BLaER1 (cell line): ENCODE results near the gene CD6.

Source experiments
- H3K27ac ChIP-seq: shearing (Covaris generic); formaldehyde crosslinking; 2 replicates; pipeline ENCODE4 v1.8.1; 2022
- H3K27me3 ChIP-seq: shearing (Covaris generic); formaldehyde crosslinking; 2 replicates; pipeline ENCODE4 v1.8.1; 2022
- H3K36me3 ChIP-seq: shearing (Covaris generic); formaldehyde crosslinking; 2 replicates; pipeline ENCODE4 v1.8.1; 2022
- H3K4me1 ChIP-seq: shearing (Covaris generic); formaldehyde crosslinking; 2 replicates; pipeline ENCODE4 v1.8.1; 2022
- H3K4me2 ChIP-seq: shearing (Covaris generic); formaldehyde crosslinking; 2 replicates; pipeline ENCODE4 v1.8.1; 2022
- H3K4me3 ChIP-seq: shearing (Covaris generic); formaldehyde crosslinking; 2 replicates; pipeline ENCODE4 v1.8.1; 2022
- H3K9ac ChIP-seq: shearing (Covaris generic); formaldehyde crosslinking; 2 replicates; pipeline ENCODE4 v1.8.1; 2022
- H3K9me3 ChIP-seq: shearing (Covaris generic); formaldehyde crosslinking; 2 replicates; pipeline ENCODE4 v1.8.1; 2022
- H4K20me1 ChIP-seq: shearing (Covaris generic); formaldehyde crosslinking; 2 replicates; pipeline ENCODE4 v1.8.1; 2022
- Cebpa-rat ChIP-seq: shearing (Covaris generic); IDR thresholded peaks from 2 replicates; pipeline ENCODE4 v1.8.1; 2022

Gene CD6

DNA sequence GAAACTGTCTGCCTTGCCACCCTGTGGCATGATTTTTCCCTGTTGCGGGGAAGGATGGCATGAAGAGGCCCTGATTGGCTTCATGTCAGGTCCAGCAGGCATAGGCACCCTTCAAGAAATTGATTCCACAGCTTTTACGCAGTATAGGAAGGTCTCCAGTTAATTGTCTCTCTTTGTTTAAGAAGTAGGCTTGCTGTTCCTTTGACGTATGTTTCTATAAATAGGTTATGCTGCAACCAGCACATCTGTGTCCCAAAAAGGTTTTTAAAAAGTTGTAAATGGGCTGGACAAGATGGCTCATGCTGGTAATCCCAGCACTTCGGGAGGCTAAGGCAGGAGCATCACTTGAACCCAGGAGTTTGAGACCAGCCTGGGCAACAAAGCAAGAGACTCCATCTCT is 62.6 kb downstream of the CD6 start:
- Histone ChIP-seq H3K27me3 (no peaks in the 10 kb centered on the region), H3K4me3 (no peak overlapping the region), H3K4me1 (peaks cover 14% of the 10 kb centered on the region), H3K9me3 (no peaks in the 10 kb centered on the region), H3K9ac (no peak overlapping the region), H3K36me3 (no peaks in the 10 kb centered on the region), H3K27ac (no peak overlapping the region), H3K4me2 (0 out of 2 replicates have a peak overlapping the region, but pooled peaks have one; percentile 18), H4K20me1 (no peaks in the 10 kb centered on the region)
- TF ChIP-seq Cebpa-rat, result no peak

DNA sequence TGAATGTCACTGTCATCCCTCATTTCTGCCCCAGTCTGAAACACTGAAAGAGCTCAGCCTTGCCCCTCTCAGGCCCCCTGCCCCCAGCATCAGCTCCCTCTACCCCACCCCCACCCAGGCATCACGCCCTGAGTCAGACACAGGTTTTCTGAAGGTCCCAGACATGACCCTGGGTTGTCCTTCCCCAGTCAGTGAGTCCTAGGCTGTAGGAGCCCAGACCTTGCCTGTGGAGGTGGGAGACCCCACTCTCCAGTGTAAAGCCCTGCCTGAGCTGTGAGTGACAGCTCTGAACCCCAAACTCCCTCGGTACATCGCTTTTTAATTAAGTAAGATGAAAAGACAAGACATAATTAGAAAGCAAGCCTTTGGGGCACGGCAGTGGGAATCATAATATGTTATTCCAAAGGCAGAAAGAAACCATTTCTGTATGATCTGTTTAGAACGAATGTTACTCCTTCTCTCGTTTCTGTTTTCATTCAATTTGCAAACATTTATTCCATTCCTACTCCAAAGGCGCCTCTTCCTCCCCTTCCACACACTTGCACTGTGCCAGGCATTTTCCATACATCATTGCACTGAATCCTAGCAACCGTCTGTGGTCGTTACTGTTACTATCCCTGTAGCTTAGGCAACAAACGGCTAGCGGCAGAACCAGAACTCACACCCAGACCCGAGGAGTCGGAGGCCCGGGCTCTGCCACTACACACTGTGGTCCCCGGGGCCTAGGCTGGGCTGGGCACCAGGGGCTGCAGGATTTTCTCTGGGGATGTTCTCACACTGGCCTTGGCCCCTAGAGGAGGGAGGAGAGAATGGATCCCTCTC is 63.4 kb downstream of the CD6 start:
- TF ChIP-seq Cebpa-rat, result no peak
- no peaks in the 10 kb centered on the region for H4K20me1 ChIP-seq

DNA sequence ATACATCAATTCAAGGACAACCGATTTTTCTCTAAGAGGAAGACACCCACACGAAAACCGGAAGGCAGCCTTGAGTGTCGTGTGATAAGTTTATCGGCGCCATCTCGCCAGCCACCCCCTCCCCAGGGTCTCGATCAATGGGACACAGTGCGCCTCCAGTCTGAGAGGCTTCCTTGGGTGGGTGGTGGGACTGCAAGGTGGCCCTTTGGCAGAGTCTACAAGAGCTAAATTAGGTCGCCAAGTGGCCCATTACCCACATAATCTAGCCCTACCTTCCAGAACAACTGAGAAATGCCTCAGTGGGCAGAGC is 64.0 kb downstream of the CD6 start:
- H3K27ac ChIP-seq, result no peak overlapping the region
- H3K4me1 ChIP-seq, result peaks cover 24% of the 10 kb centered on the region
- H3K9ac ChIP-seq, result no peak overlapping the region
- no peak overlapping the region for H3K4me2 ChIP-seq
- no peaks in the 10 kb centered on the region for H4K20me1 ChIP-seq
- no peak for TF ChIP-seq Cebpa-rat
- H3K36me3 ChIP-seq, result no peaks in the 10 kb centered on the region
- no peaks in the 10 kb centered on the region for H3K27me3 ChIP-seq
- no peak overlapping the region for H3K4me3 ChIP-seq
- no peaks in the 10 kb centered on the region for H3K9me3 ChIP-seq

More for the DNA sequence above, 63.4 kb downstream of the CD6 start:
- no peak overlapping the region for H3K9ac ChIP-seq
- no peak overlapping the region for H3K27ac ChIP-seq
- H3K4me3 ChIP-seq, result no peak overlapping the region
- no peaks in the 10 kb centered on the region for H3K9me3 ChIP-seq
- H3K36me3 ChIP-seq, result no peaks in the 10 kb centered on the region
- peaks cover 19% of the 10 kb centered on the region for H3K4me1 ChIP-seq
- no peaks in the 10 kb centered on the region for H3K27me3 ChIP-seq
- H3K4me2 ChIP-seq, result no peak overlapping the region

DNA sequence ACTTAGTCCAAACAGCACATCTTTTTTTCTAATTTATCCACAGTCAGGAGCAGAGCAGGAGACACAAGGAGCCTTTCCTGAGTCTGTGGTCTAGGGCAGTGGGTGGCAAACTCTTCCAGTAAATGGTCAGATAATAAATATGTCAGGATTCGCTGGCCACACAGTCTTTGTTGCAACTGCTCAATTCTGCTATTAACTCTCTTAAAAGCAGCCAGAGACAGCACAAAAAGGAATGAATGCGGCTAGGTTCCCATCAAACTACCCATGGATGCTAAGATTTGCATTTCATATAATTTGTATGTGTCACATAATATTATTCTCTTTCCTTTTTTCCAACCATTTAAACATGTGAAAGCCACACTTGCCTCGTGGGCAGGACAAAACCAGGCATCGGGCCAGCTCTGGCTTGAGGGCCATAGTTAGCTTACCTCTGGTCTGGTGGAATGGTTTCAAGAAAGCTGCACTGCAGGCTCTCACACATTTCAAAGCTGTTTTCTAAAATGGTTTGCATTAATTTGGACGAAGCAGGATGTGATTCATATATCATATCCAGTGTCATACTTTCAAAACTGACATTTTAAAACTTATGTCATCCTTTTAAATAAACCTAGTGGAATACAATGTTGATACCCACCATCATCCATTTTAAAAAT is 66.1 kb downstream of the CD6 start:
- Histone ChIP-seq H3K9ac (no peak overlapping the region), H3K4me3 (no peak overlapping the region), H3K4me1 (peaks cover 45% of the 10 kb centered on the region), H3K4me2 (no peak overlapping the region), H4K20me1 (no peaks in the 10 kb centered on the region), H3K27ac (no peak overlapping the region), H3K27me3 (no peaks in the 10 kb centered on the region), H3K36me3 (no peaks in the 10 kb centered on the region), H3K9me3 (no peaks in the 10 kb centered on the region)
- TF ChIP-seq Cebpa-rat, result no peak

DNA sequence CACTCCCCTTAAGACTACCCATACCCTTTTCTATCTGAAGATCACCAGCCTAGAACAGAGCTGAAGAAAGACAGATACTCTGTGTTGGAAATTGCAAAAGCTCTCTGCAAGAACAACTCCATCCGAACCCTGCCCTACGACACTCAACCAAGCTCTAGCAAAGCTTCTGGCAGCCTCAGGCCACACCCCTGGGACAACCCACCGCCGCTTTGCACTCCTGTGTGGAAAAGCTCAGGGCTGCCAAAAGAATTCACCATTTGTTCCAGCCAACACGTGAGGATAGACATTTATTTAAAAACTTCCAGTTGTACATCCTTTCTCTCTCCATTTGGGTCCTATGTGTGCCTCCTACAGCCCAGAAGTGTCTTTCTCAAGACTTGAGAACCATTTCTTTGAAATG is 68.4 kb downstream of the CD6 start:
- 0 out of 2 replicates have a peak overlapping the region, but pooled peaks have one; percentile 23 for H3K27ac ChIP-seq
- no peaks in the 10 kb centered on the region for H4K20me1 ChIP-seq
- TF ChIP-seq Cebpa-rat, result no peak

DNA sequence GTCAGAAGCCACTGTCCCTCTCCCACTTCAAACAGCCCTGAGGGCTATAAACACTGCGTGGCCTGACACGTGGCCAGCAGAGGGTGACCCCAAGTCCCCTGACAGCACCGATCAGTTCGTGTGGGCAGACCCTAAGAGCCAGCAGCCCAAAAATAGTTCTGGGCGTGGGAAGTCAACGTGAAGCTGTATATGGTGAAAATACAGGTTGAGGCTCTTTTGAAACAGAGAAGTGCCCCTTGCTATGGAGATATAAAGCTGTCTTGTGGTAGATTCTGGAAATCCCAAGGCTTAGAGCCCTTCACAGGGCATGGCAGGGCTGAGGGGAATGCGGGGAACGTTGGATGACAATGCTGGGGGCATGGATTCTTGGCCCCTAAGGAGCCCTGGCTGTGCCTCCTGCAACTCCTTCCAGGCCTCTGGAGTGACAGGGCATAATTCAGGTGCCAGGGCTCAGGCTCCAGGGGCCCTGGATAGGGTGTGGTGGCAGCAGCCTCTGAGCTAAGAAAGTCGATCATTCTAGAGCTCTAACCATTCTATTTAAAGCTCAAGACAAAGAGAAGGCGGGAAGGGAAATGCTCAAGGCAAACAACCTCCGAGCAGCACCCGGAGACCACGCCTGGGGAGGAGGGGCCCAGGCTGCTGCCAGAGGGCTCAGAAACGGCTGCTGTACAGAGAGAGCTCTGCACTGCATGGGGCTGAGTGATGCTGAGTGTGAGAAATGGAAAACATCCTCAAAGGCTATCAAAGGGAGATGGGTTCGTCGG is 70.5 kb downstream of the CD6 start:
- Histone ChIP-seq H3K27me3 (no peaks in the 10 kb centered on the region), H3K27ac (peak overlapping the region; percentile 88), H3K4me1 (peaks cover 39% of the 10 kb centered on the region), H3K4me2 (peak overlapping the region; percentile 85), H3K9ac (peak overlapping the region; percentile 71), H3K4me3 (0 out of 2 replicates have a peak overlapping the region, but pooled peaks have one; percentile 13), H4K20me1 (no peaks in the 10 kb centered on the region), H3K36me3 (no peaks in the 10 kb centered on the region), H3K9me3 (no peaks in the 10 kb centered on the region)
- no peak for TF ChIP-seq Cebpa-rat

More for the DNA sequence above, 68.4 kb downstream of the CD6 start:
- peak overlapping the region; percentile 85 for H3K4me2 ChIP-seq
- peaks cover 45% of the 10 kb centered on the region for H3K4me1 ChIP-seq
- no peak overlapping the region for H3K4me3 ChIP-seq
- no peak overlapping the region; the same call in 1 of the 2 replicates for H3K9ac ChIP-seq
- no peaks in the 10 kb centered on the region for H3K9me3 ChIP-seq
- H3K27me3 ChIP-seq, result no peaks in the 10 kb centered on the region
- H3K36me3 ChIP-seq, result no peaks in the 10 kb centered on the region

DNA sequence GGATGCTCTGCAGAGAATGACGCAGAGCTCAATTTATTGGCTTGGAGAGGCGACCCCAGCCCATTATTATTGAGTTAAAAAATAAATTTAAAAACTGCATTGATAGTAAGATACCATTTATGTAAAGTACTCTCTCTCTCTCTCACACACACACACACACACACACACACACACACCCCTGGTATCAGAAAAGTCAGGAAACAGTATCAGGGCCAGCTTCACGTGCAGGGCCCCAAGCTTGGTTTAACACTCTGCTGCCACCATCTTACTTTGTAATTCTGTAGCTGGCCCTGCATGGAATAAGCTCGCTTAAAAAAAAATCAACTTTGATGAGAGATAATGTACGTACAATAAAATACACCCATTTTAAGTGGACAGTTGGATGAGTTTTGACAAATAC is 71.1 kb downstream of the CD6 start:
- peak overlapping the region; percentile 71; the same call in 1 of the 2 replicates for H3K9ac ChIP-seq
- H3K36me3 ChIP-seq, result no peaks in the 10 kb centered on the region
- no peaks in the 10 kb centered on the region for H4K20me1 ChIP-seq
- H3K4me1 ChIP-seq, result peaks cover 39% of the 10 kb centered on the region
- peak overlapping the region; percentile 88; the same call in 1 of the 2 replicates for H3K27ac ChIP-seq
- H3K4me2 ChIP-seq, result peak overlapping the region; percentile 85
- H3K9me3 ChIP-seq, result no peaks in the 10 kb centered on the region
- H3K4me3 ChIP-seq, result no peak overlapping the region
- TF ChIP-seq Cebpa-rat, result no peak
- no peaks in the 10 kb centered on the region for H3K27me3 ChIP-seq

DNA sequence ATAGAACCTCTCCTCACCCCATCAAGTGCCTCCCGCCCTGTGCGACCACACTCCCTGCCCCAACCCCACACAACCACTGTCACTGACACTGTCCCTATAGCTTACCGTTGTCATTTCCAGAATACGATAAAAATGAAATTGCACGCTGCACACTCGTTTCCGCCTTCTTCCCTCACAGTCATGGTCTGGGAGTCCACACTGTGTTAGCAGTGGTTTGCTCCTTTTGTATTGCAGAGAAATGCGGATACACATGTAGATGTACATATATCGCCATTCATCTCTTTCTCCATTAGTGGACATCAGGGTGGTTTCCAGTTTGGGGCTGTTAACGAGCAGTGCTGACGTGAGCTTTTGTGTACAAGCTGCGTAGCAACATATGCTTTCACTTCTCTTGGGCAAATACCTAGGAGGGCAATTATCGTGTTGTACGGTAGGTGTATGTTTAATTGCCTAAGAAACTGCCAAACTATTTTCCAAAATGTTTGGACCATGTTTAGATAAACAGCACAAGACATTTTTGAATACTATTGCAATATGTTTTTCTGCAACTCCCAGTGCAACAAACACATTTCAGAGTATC is 71.6 kb downstream of the CD6 start:
- Histone ChIP-seq H3K9ac (no peak overlapping the region), H3K36me3 (no peaks in the 10 kb centered on the region), H3K4me1 (peaks cover 39% of the 10 kb centered on the region), H3K4me2 (peak overlapping the region; percentile 85), H3K27ac (no peak overlapping the region), H3K9me3 (no peaks in the 10 kb centered on the region), H3K27me3 (no peaks in the 10 kb centered on the region), H3K4me3 (no peak overlapping the region), H4K20me1 (no peaks in the 10 kb centered on the region)
- TF ChIP-seq Cebpa-rat, result no peak

DNA sequence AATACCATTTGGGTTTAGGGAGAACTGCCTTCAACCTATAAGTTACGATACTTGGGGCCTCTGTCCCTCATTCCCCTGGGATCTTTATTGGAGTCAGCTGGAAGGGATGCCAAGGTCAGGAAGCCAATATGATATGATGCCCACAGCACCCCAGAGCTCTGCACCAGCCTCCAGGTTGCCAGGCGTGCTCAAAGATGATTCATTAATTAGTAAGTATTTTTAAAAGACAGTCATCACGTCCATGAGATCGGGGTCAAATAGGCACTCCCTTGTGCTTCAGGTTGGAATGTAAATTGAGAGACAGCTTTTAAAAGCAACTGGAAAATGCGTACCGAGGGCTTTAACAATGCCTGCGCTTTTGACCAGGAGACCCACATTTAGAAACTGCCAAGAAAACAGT is 73.8 kb downstream of the CD6 start:
- TF ChIP-seq Cebpa-rat, result no peak
- no peaks in the 10 kb centered on the region for H3K27me3 ChIP-seq

More for the DNA sequence above, 73.8 kb downstream of the CD6 start:
- no peaks in the 10 kb centered on the region for H3K36me3 ChIP-seq
- no peak overlapping the region for H3K4me2 ChIP-seq
- H4K20me1 ChIP-seq, result no peaks in the 10 kb centered on the region
- H3K9me3 ChIP-seq, result no peaks in the 10 kb centered on the region
- no peak overlapping the region for H3K4me3 ChIP-seq
- H3K9ac ChIP-seq, result no peak overlapping the region
- no peak overlapping the region for H3K27ac ChIP-seq
- H3K4me1 ChIP-seq, result peaks cover 29% of the 10 kb centered on the region
